H9 (cell line): Measurements from ENCODE around the gene UBASH3A. TPM values are rescaled to one million over a fixed set of nuclear protein-coding genes. Genes with fewer than 3 reads are reported as not detected.

Experiments
- DNase-seq: peaks from one replicate; pipeline ENCODE4 v3.0.0-alpha.2; 2017
- H2AFZ ChIP-seq: one replicate; pipeline ENCODE4 v1.6.1; 2013; ENCODE audit warnings: mild to moderate bottlenecking, low read length, control low read depth, moderate library complexity
- H2AK5ac ChIP-seq: 2 replicates; pipeline ENCODE4 v1.6.1; 2013; ENCODE audit warnings: low read length, control low read depth, mixed read lengths; ENCODE audit not compliant: insufficient read length
- H2BK120ac ChIP-seq: one replicate; pipeline ENCODE4 v1.6.1; 2013; ENCODE audit warnings: low read depth, mild to moderate bottlenecking, low read length, control low read depth, inconsistent platforms; ENCODE audit not compliant: poor library complexity, severe bottlenecking
- H2BK12ac ChIP-seq: 2 replicates; pipeline ENCODE4 v1.6.1; 2013; ENCODE audit warnings: low read length, control low read depth, mixed read lengths, low read depth; ENCODE audit not compliant: insufficient read length
- H2BK15ac ChIP-seq: 2 replicates; pipeline ENCODE4 v1.6.1; 2013; ENCODE audit warnings: low read depth, low read length, control low read depth
- H2BK20ac ChIP-seq: one replicate; pipeline ENCODE4 v1.6.1; 2013; ENCODE audit warnings: low read depth, mild to moderate bottlenecking, low read length, control low read depth, inconsistent platforms; ENCODE audit not compliant: poor library complexity, severe bottlenecking
- H2BK5ac ChIP-seq: 2 replicates; pipeline ENCODE4 v1.6.1; 2013; ENCODE audit warnings: low read length, control low read depth, mixed read lengths; ENCODE audit not compliant: insufficient read length
- H3K14ac ChIP-seq: 2 replicates; pipeline ENCODE4 v1.6.1; 2013; ENCODE audit warnings: low read length, control low read depth; ENCODE audit not compliant: insufficient read depth
- H3K18ac ChIP-seq: 2 replicates; pipeline ENCODE4 v1.6.1; 2013; ENCODE audit warnings: low read depth, mild to moderate bottlenecking, mixed read lengths, low read length, control low read depth; ENCODE audit not compliant: insufficient read length
- H3K23ac ChIP-seq: 2 replicates; pipeline ENCODE4 v1.6.1; 2013; ENCODE audit warnings: low read length, control low read depth, mixed read lengths, low read depth; ENCODE audit not compliant: insufficient read length
- H3K23me2 ChIP-seq: 2 replicates; pipeline ENCODE4 v1.6.1; 2013; ENCODE audit warnings: low read depth, mild to moderate bottlenecking, mixed read lengths, low read length, control low read depth; ENCODE audit not compliant: insufficient read length, poor library complexity, severe bottlenecking
- H3K27ac ChIP-seq: 2 replicates; pipeline ENCODE4 v1.5.1; 2013; ENCODE audit warnings: low read length, control low read depth, mixed read lengths, low read depth; ENCODE audit not compliant: insufficient read length
- H3K27me3 ChIP-seq: 2 replicates; pipeline ENCODE4 v1.6.1; 2013; ENCODE audit warnings: low read length, control low read depth, inconsistent platforms; ENCODE audit not compliant: insufficient read depth
- H3K4ac ChIP-seq: 2 replicates; pipeline ENCODE4 v1.6.1; 2013; ENCODE audit warnings: low read depth, mild to moderate bottlenecking, control low read depth, inconsistent platforms, low read length, moderate library complexity
- H3K4me1 ChIP-seq: 2 replicates; pipeline ENCODE4 v1.6.1; 2013; ENCODE audit warnings: low read length, control low read depth, inconsistent platforms; ENCODE audit not compliant: insufficient read depth
- H3K4me2 ChIP-seq: 2 replicates; pipeline ENCODE4 v1.6.1; 2013; ENCODE audit warnings: low read length, control low read depth, mixed read lengths; ENCODE audit not compliant: insufficient read length, insufficient read depth
- H3K56ac ChIP-seq: 2 replicates; pipeline ENCODE4 v1.6.1; 2013; ENCODE audit warnings: low read depth, mild to moderate bottlenecking, mixed read lengths, low read length, control low read depth; ENCODE audit not compliant: insufficient read length
- H3K79me1 ChIP-seq: 2 replicates; pipeline ENCODE4 v1.6.1; 2013; ENCODE audit warnings: low read depth, mild to moderate bottlenecking, moderate library complexity, low read length, control low read depth, inconsistent platforms; ENCODE audit not compliant: insufficient read depth, poor library complexity, severe bottlenecking
- H3K79me2 ChIP-seq: 2 replicates; pipeline ENCODE4 v1.6.1; 2013; ENCODE audit warnings: low read length, control low read depth, inconsistent platforms; ENCODE audit not compliant: insufficient read depth
- H3K9ac ChIP-seq: 2 replicates; pipeline ENCODE4 v1.6.1; 2013; ENCODE audit warnings: low read length, control low read depth, mixed read lengths; ENCODE audit not compliant: insufficient read length; ENCODE audit errors: extremely low read depth
- H3K9me3 ChIP-seq: one replicate; pipeline ENCODE4 v1.6.1; 2013; ENCODE audit warnings: low read depth, low read length, inconsistent platforms; ENCODE audit not compliant: control insufficient read depth
- H3T11ph ChIP-seq: one replicate; pipeline ENCODE4 v1.6.1; 2013; ENCODE audit warnings: mild to moderate bottlenecking, low read length, control low read depth, inconsistent platforms
- H4K20me1 ChIP-seq: one replicate; pipeline ENCODE4 v1.6.1; 2013; ENCODE audit not compliant: control insufficient read depth, insufficient read length, insufficient read depth
- H4K5ac ChIP-seq: 2 replicates; pipeline ENCODE4 v1.6.1; 2013; ENCODE audit warnings: low read depth, mild to moderate bottlenecking, mixed read lengths, low read length, control low read depth; ENCODE audit not compliant: insufficient read length
- H4K8ac ChIP-seq: replicated peaks from 2 replicates; pipeline ENCODE4 v1.6.1; 2013; ENCODE audit warnings: low read length, control low read depth, mixed read lengths, low read depth; ENCODE audit not compliant: insufficient read length
- H4K91ac ChIP-seq: 2 replicates; pipeline ENCODE4 v1.6.1; 2013; ENCODE audit warnings: low read depth, mild to moderate bottlenecking, moderate library complexity, mixed read lengths, low read length, control low read depth; ENCODE audit not compliant: insufficient read length
- H3K27ac Mint-ChIP-seq, 3 experiments: 2 replicates in 2 of 3; 3 replicates in 1 of 3; pipeline ENCODE4 v1.8.0; 2020 to 2021; ENCODE audit warnings: mixed read lengths in 3 of 3, mild to moderate bottlenecking in 1 of 3, moderate library complexity in 1 of 3
- H3K27me3 Mint-ChIP-seq: 2 replicates; pipeline ENCODE4 v1.8.0; 2021; ENCODE audit warnings: low read depth, mild to moderate bottlenecking, moderate library complexity, mixed read lengths
- H3K36me3 Mint-ChIP-seq, 3 experiments: 2 replicates in 2 of 3; 3 replicates in 1 of 3; pipeline ENCODE4 v1.8.0; 2020 to 2021; ENCODE audit warnings: low read depth in 3 of 3, mixed read lengths in 3 of 3; ENCODE audit not compliant: insufficient read depth in 1 of 3
- H3K4me1 Mint-ChIP-seq, 2 experiments: 2 replicates each; pipeline ENCODE4 v1.8.0; 2020; ENCODE audit warnings: mixed read lengths in 2 of 2
- H3K4me3 Mint-ChIP-seq, 2 experiments: 2 replicates in 1 of 2; 3 replicates in 1 of 2; pipeline ENCODE4 v1.8.0; 2020 to 2021; ENCODE audit warnings: mild to moderate bottlenecking in 2 of 2, mixed read lengths in 2 of 2, moderate library complexity in 1 of 2
- H3K9me3 Mint-ChIP-seq, 2 experiments: 2 replicates in 1 of 2; 3 replicates in 1 of 2; pipeline ENCODE4 v1.8.0; 2020; ENCODE audit warnings: mild to moderate bottlenecking in 2 of 2, mixed read lengths in 2 of 2, moderate library complexity in 1 of 2
- CTCF ChIP-seq: fragments of 200-600 bp; sonication (generic); conservative IDR thresholded peaks from 3 replicates; pipeline ENCODE4 v1.8.0; 2021; ENCODE audit warnings: antibody characterized with exemption, mild to moderate bottlenecking
- WGBS: extraction: QIAGEN DNeasy Blood & Tissue Kit; methylation state at CpG from one replicate; pipeline ENCODE4 v1.1.7; 2013; ENCODE audit warnings: missing lambda C conversion rate, low lambda C conversion rate, mixed read lengths; ENCODE audit not compliant: insufficient read length; ENCODE audit errors: extremely low coverage; 5-methylcytosine and 5-hydroxymethylcytosine counted together
- long read RNA-seq: library from polyadenylated mRNA; unstranded; transcript quantifications from one replicate; pipeline ENCODE4 v2.0.0, GENCODE V29; 2020
- total RNA-seq: library from RNA; stranded (reverse); gene quantifications from 2 replicates; pipeline ENCODE4 v1.2.1, GENCODE V29; 2021

Gene UBASH3A
- total RNA-seq: not detected in 2 replicates
- long read RNA-seq: 0 reads

GRCh38 chr21:42403611-42404231 lies at the start of gene UBASH3A:
Gene UBASH3A (plus strand): TSS chr21:42403902. CDS start chr21:42403946, 44 bp downstream.
- H3K4me1 Mint-ChIP-seq: peaks cover 3 to 8% of the 10 kb centered on the region in 2 experiments; a peak in 3 of 4 replicates
- no peak within 1 kb of the TSS for H2AFZ ChIP-seq
- no peak within 1 kb of the TSS for H3K27ac ChIP-seq
- no peak within 1 kb of the TSS for H3T11ph ChIP-seq
- H3K27me3 Mint-ChIP-seq: peaks cover 3% of the 10 kb centered on the region
- no peak within 1 kb of the TSS for H3K14ac ChIP-seq
- H4K91ac ChIP-seq: no peak within 1 kb of the TSS
- no peak within 1 kb of the TSS for H3K4ac ChIP-seq
- H3K9me3 ChIP-seq: no peaks in the 10 kb centered on the region
- no peak for DNase-seq
- no peak within 1 kb of the TSS for H2BK20ac ChIP-seq
- no peaks in the 10 kb centered on the region for H3K9me3 Mint-ChIP-seq
- no peak within 1 kb of the TSS; a peak in 2 of 7 replicates for H3K27ac Mint-ChIP-seq
- H4K5ac ChIP-seq: no peak within 1 kb of the TSS
- H3K4me2 ChIP-seq: no peak within 1 kb of the TSS
- H2BK15ac ChIP-seq: no peak within 1 kb of the TSS
- no peak within 1 kb of the TSS for H2AK5ac ChIP-seq
- H3K23me2 ChIP-seq: no peaks in the 10 kb centered on the region
- no peak within 1 kb of the TSS for H2BK12ac ChIP-seq
- no peaks in the 10 kb centered on the region for H3K4me1 ChIP-seq
- no peaks in the 10 kb centered on the region for H4K20me1 ChIP-seq
- no peaks in the 10 kb centered on the region for H3K36me3 Mint-ChIP-seq
- no peak within 1 kb of the TSS for H3K56ac ChIP-seq
- H4K8ac ChIP-seq: no peak within 1 kb of the TSS
- H2BK120ac ChIP-seq: no peak within 1 kb of the TSS
- no peak for TF ChIP-seq CTCF
- no peak within 1 kb of the TSS for H3K9ac ChIP-seq
- H3K18ac ChIP-seq: no peak within 1 kb of the TSS
- H3K4me3 Mint-ChIP-seq: no peak within 1 kb of the TSS
- no CpG with 5 or more reads among the region's 21 CpGs for WGBS
- no peak within 1 kb of the TSS for H2BK5ac ChIP-seq
- H3K79me1 ChIP-seq: no peaks in the 10 kb centered on the region
- H3K27me3 ChIP-seq: no peaks in the 10 kb centered on the region
- H3K79me2 ChIP-seq: no peaks in the 10 kb centered on the region
- H3K23ac ChIP-seq: no peak within 1 kb of the TSS
